ENCODE measurements around the gene CTCF. TPM values are rescaled to one million over a fixed set of nuclear protein-coding genes. Genes with fewer than 3 reads are reported as not detected.
A peak's percentile ranks its signal among the peaks of the same experiment; 100 is the strongest.

CTCF gene
- total RNA-seq, 1 experiment from 2014 or later: 33.1 TPM

- ATAC-seq (peak; percentile 47), DNase-seq (ENCODE audit: low read depth, low spot score) (no peak)
- POLR2A ChIA-PET: no interaction called here
- H3K36me3 ChIP-seq (ENCODE audit: control insufficient read depth, insufficient read depth, low read length): no peaks in the 10 kb centered on the region
- in situ Hi-C loops (cut with HindIII; ENCODE audit: low pct_unique_long_range_greater_than_20kb, low sequenced_read_pairs): no loop called here
- H3K4me1 ChIP-seq (ENCODE audit: control insufficient read depth, insufficient read depth, low read length): peaks cover 6% of the 10 kb centered on the region; the same call in 1 of the 2 replicates
- CTCF ChIA-PET: interaction anchor here (2.6 kb wide), 1 partner anchor 17 kb away, joined by 11 read pairs; no protein-coding TSS in a partner anchor
- H3K27me3 ChIP-seq (ENCODE audit: control insufficient read depth, insufficient read depth, low read length): no peaks in the 10 kb centered on the region
- H3K9me3 ChIP-seq (ENCODE audit: control insufficient read depth, insufficient read depth, low read depth, low read length): no peaks in the 10 kb centered on the region
- intact Hi-C loops (cut with micrococcal nuclease; ENCODE audit: unreplicated experiment): no loop called here
- BruUV-seq (replicated peaks): no TSS peak
- TF ChIP-seq SIN3A (IDR thresholded peaks at IDR 0.05; ENCODE audit: borderline replicate concordance, insufficient read depth, low read depth, low read length): no peak
- no peak for TF ChIP-seq REST (IDR thresholded peaks at IDR 0.05; ENCODE audit: insufficient read depth in 1 of 2, low read depth in 2 of 2, low read length in 1 of 2)
- TF ChIP-seq CTCF (IDR thresholded peaks at IDR 0.05): no peak
- no peak for TF ChIP-seq TCF7L2 (IDR thresholded peaks at IDR 0.05; ENCODE audit: low read depth, low read length)
- TF ChIP-seq POLR2AphosphoS5 (IDR thresholded peaks at IDR 0.05; ENCODE audit: low read depth, low read length): no peak
- H3K27ac ChIP-seq (ENCODE audit: low read length): peak overlapping the region; percentile 63; the same call in 1 of the 2 replicates
- peak overlapping the region; percentile 49 to 59 for H3K4me3 ChIP-seq (ENCODE audit: low read depth in 2 of 2, low read length in 2 of 2)
Measured at GRCh38 chr16:67537636-67538591, 24.4 kb upstream of the CTCF start.

GRCh38 chr16:67538666-67539101 lies 23.6 kb upstream of the CTCF start:
- no peak for DNase-seq (ENCODE audit: low read depth, low spot score)
- no peak overlapping the region for H3K27ac ChIP-seq (ENCODE audit: low read length)
- H3K36me3 ChIP-seq (ENCODE audit: control insufficient read depth, insufficient read depth, low read length): no peaks in the 10 kb centered on the region
- no peaks in the 10 kb centered on the region for H3K9me3 ChIP-seq (ENCODE audit: control insufficient read depth, insufficient read depth, low read depth, low read length)
- H3K4me3 ChIP-seq (ENCODE audit: low read depth in 2 of 2, low read length in 2 of 2): peak overlapping the region; percentile 49 to 59
- H3K27me3 ChIP-seq (ENCODE audit: control insufficient read depth, insufficient read depth, low read length): no peaks in the 10 kb centered on the region
- H3K4me1 ChIP-seq (ENCODE audit: control insufficient read depth, insufficient read depth, low read length): peaks cover 6% of the 10 kb centered on the region; the same call in 1 of the 2 replicates
- intact Hi-C loops (cut with micrococcal nuclease; ENCODE audit: unreplicated experiment) (no loop called here), in situ Hi-C loops (cut with HindIII; ENCODE audit: low pct_unique_long_range_greater_than_20kb, low sequenced_read_pairs) (no loop called here)
- POLR2A ChIA-PET: no interaction called here
- no TSS peak for BruUV-seq (replicated peaks)
- CTCF ChIA-PET: no interaction called here
- peak; percentile 20 for ATAC-seq
- TF ChIP-seq TCF7L2 (IDR thresholded peaks at IDR 0.05; ENCODE audit: low read depth, low read length): no peak
- TF ChIP-seq POLR2AphosphoS5 (IDR thresholded peaks at IDR 0.05; ENCODE audit: low read depth, low read length): no peak
- TF ChIP-seq REST (IDR thresholded peaks at IDR 0.05; ENCODE audit: insufficient read depth in 1 of 2, low read depth in 2 of 2, low read length in 1 of 2): no peak
- TF ChIP-seq CTCF (IDR thresholded peaks at IDR 0.05): no peak
- no peak for TF ChIP-seq SIN3A (IDR thresholded peaks at IDR 0.05; ENCODE audit: borderline replicate concordance, insufficient read depth, low read depth, low read length)

Measured in Panc1 (cell line).